Ovary (tissue), 9 donors: ENCODE data around the gene KIAA1671. TPM values are rescaled to one million over a fixed set of nuclear protein-coding genes. Genes with fewer than 3 reads are reported as not detected.

Experiments
- DNase-seq, 5 donors: peaks; one replicate each; pipeline ENCODE4 v3.0.0-alpha.2; 2019 to 2020
- H3K27ac ChIP-seq, 2 donors: fragments of 200-600 bp; one replicate each; pipeline versions ENCODE4 v1.5.1 to v1.8.0; 2019 to 2022
- H3K27me3 ChIP-seq: fragments of 200-600 bp; one replicate; pipeline ENCODE4 v1.8.0; 2022
- H3K36me3 ChIP-seq: fragments of 200-600 bp; sonication (generic); one replicate; pipeline ENCODE4 v1.5.1; 2019
- H3K4me1 ChIP-seq: one replicate; pipeline ENCODE4 v1.8.1; 2013; ENCODE audit warnings: mild to moderate bottlenecking, moderate library complexity; ENCODE audit not compliant: insufficient read depth
- H3K4me3 ChIP-seq: fragments of 200-600 bp; sonication (generic); one replicate; pipeline ENCODE4 v1.5.1; 2017
- H3K9me3 ChIP-seq, 2 donors: fragments of 200-600 bp in 1 of 2; sonication (generic) in 1 of 2; one replicate each; pipeline versions ENCODE4 v1.5.1 to v1.8.1; 2013 to 2019; ENCODE audit warnings: mild to moderate bottlenecking in 1 of 2, moderate library complexity in 1 of 2
- EP300 ChIP-seq: sonication (generic); formaldehyde crosslinking; IDR thresholded peaks from one replicate; pipeline ENCODE4 v1.6.1; 2017; ENCODE audit warnings: antibody characterized with exemption
- POLR2A ChIP-seq: fragments of 450-650 bp; IDR thresholded peaks from one replicate; pipeline ENCODE4 v1.6.1; 2017; ENCODE audit warnings: antibody characterized with exemption, mild to moderate bottlenecking, moderate library complexity
- WGBS, 3 donors: extraction: QIAGEN DNeasy Blood & Tissue Kit in 1 of 3; methylation state at CpG; one replicate each; pipeline versions ENCODE4 v1.1.5 to v1.1.7; 2013 to 2017; 5-methylcytosine and 5-hydroxymethylcytosine counted together
- intact Hi-C, 4 donors: fragments of 100-400 bp; cut with DNase I; formaldehyde crosslinking; loops; one replicate each; pipeline versions ENCODE4 v1.11.0 to v1.15.1; 2022 to 2023
- polyA plus RNA-seq, 2 donors: library from polyadenylated mRNA; stranded (reverse); fragments of 200-250 nt in 1 of 2; fragments of 350-450 nt in 1 of 2; fragmentation: Illumina TruSeq in 1 of 2; extraction: RNeasy Lipid Tissue Mini Kit (QIAGEN cat#74804) in 1 of 2; gene quantifications; one replicate each; pipeline ENCODE4 v1.2.3, GENCODE V29; 2013 to 2014
- total RNA-seq, 7 donors: library from RNA; depleted of rRNA in 2 of 7; stranded (reverse); fragments of >200 nt in 2 of 7; fragmentation: NEBNext Ultra II Directional in 3 of 7; extraction: Animal tissue kit (Norgen Biotek cat#: 25700) in 3 of 7; gene quantifications; one replicate each; pipeline versions ENCODE4 v1.1.0 to v1.2.4, GENCODE V29; 2016 to 2023
- TF ChIP-seq, protein P1 (sequence below), 3 donors: fragments of 450-650 bp in 2 of 3; fragments of 200-600 bp in 1 of 3; IDR thresholded peaks; one replicate each; pipeline versions ENCODE4 v1.5.1 to v1.8.0; 2016 to 2022; ENCODE audit warnings: antibody characterized with exemption in 3 of 3, mild to moderate bottlenecking in 1 of 3
- donor health status: DM: no; HTN: no; CAD: no; lungs with moderate emphysema.
- donor health status: DM: no; HTN: no; CAD: no.
- donor health status: Bipolar disorder and iron deficiency.
- donor health status: DM: yes; HTN: yes; CAD: no.
- donor health status: DM: no; HTN: no; CAD: no.
- donor health status: DM: yes; HTN: yes; CAD: no.

Gene KIAA1671
- total and polyA plus RNA-seq, 9 donors: 9.8 to 27.9 (median 24.5) TPM

GRCh38 chr22:25027043-25027906 is 74.8 kb downstream of the KIAA1671 start:
- Histone ChIP-seq H3K4me1 (no peaks in the 10 kb centered on the region), H3K36me3 (no peaks in the 10 kb centered on the region), H3K27me3 (no peaks in the 10 kb centered on the region), H3K27ac (no peak overlapping the region), H3K4me3 (no peak overlapping the region), H3K9me3 (no peaks in the 10 kb centered on the region)
- intact Hi-C loops: loop anchor here in 1 of 4 donors (5.0 kb wide), 1 partner anchor 75 kb away; the partner anchor contains the start of gene KIAA1671
- no peak for DNase-seq
- TF ChIP-seq POLR2A (no peak), EP300 (no peak)
- WGBS, 3 donors: 76 to 83% (median 82%) methylated on average over 11 of the region's 11 CpGs

DNA sequence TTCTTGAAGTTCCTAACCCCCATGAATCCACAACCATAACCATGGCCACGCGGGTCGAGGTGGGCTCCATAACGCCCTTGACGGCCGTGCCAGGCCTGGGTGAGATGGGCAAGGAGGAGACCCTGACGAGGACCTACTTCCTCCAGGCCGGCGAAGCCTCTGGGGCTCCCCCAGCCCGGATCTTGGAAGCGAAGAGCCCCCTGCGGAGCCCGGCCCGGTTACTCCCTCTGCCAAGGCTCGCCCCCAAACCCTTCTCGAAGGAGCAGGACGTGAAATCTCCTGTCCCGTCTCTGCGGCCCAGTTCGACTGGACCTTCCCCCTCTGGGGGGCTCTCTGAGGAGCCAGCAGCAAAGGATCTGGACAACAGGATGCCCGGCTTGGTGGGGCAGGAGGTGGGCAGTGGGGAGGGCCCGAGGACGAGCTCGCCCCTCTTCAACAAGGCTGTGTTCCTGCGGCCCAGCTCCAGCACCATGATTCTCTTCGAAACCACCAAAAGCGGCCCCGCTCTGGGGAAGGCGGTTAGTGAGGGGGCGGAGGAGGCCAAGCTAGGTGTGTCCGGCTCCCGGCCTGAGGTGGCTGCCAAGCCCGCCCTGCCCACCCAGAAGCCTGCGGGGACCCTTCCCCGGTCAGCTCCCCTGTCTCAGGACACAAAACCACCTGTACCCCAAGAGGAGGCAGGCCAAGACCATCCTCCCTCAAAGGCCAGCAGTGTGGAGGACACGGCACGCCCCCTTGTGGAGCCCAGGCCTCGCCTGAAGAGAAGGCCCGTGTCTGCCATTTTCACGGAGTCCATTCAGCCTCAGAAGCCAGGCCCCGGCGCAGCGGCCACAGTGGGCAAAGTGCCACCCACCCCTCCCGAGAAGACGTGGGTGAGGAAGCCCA is 75.7 kb downstream of the KIAA1671 start:
- no peaks in the 10 kb centered on the region for H3K4me1 ChIP-seq
- WGBS, 3 donors: 85 to 89% (median 89%) methylated on average over 39 to 45 of the region's 45 CpGs
- peak in 4 of 5 donors; percentile 44 to 63 (median 56) for DNase-seq
- no peaks in the 10 kb centered on the region for H3K36me3 ChIP-seq
- no peaks in the 10 kb centered on the region for H3K9me3 ChIP-seq
- H3K27ac ChIP-seq: no peak overlapping the region
- no peak for TF ChIP-seq EP300
- TF ChIP-seq, protein P1, sequence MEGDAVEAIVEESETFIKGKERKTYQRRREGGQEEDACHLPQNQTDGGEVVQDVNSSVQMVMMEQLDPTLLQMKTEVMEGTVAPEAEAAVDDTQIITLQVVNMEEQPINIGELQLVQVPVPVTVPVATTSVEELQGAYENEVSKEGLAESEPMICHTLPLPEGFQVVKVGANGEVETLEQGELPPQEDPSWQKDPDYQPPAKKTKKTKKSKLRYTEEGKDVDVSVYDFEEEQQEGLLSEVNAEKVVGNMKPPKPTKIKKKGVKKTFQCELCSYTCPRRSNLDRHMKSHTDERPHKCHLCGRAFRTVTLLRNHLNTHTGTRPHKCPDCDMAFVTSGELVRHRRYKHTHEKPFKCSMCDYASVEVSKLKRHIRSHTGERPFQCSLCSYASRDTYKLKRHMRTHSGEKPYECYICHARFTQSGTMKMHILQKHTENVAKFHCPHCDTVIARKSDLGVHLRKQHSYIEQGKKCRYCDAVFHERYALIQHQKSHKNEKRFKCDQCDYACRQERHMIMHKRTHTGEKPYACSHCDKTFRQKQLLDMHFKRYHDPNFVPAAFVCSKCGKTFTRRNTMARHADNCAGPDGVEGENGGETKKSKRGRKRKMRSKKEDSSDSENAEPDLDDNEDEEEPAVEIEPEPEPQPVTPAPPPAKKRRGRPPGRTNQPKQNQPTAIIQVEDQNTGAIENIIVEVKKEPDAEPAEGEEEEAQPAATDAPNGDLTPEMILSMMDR (IDR thresholded peaks at IDR 0.05): peak in 1 of 3 donors; percentile 16
- no peak for TF ChIP-seq POLR2A
- H3K27me3 ChIP-seq: no peaks in the 10 kb centered on the region
- intact Hi-C loops: loop anchor here in 1 of 4 donors (5.0 kb wide), 1 partner anchor 76 kb away; the partner anchor contains the start of gene KIAA1671
- H3K4me3 ChIP-seq: no peak overlapping the region

DNA sequence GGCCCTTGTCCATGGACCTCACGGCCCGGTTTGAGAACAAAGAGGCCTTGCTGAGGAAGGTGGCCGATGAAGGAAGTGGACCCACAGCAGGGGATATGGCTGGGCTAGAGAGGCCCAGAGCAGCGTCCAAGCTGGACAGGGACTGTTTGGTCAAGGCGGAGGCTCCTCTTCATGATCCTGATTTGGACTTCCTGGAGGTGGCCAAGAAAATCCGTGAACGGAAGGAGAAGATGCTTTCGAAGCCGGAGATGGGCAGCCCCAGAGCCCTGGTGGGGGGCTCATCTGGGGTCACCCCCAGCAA is 76.3 kb downstream of the KIAA1671 start:
- 87 to 98% (median 88%) methylated on average over 9 of the region's 9 CpGs for WGBS, 3 donors
- H3K9me3 ChIP-seq: no peaks in the 10 kb centered on the region
- H3K36me3 ChIP-seq: no peaks in the 10 kb centered on the region
- H3K27ac ChIP-seq: no peak overlapping the region
- no peak for TF ChIP-seq POLR2A
- no peak for TF ChIP-seq EP300
- TF ChIP-seq, protein P1 (IDR thresholded peaks at IDR 0.05): no peak
- intact Hi-C loops: loop anchor here in 1 of 4 donors (5.0 kb wide), 1 partner anchor 76 kb away; the partner anchor contains the start of gene KIAA1671
- H3K4me1 ChIP-seq: no peaks in the 10 kb centered on the region
- no peaks in the 10 kb centered on the region for H3K27me3 ChIP-seq
- DNase-seq: no peak
- no peak overlapping the region for H3K4me3 ChIP-seq

- 94 to 95% (median 94%) methylated on average over 18 of the region's 18 CpGs for WGBS, 3 donors
- H3K4me3 ChIP-seq: no peak overlapping the region
- H3K27ac ChIP-seq: no peak overlapping the region
- TF ChIP-seq EP300 (no peak), POLR2A (no peak)
- TF ChIP-seq, protein P1 (IDR thresholded peaks at IDR 0.05): no peak
- H3K27me3 ChIP-seq: no peaks in the 10 kb centered on the region
- H3K9me3 ChIP-seq: no peaks in the 10 kb centered on the region
- no peak for DNase-seq
- intact Hi-C loops: loop anchor here in 1 of 4 donors (5.0 kb wide), 1 partner anchor 77 kb away; the partner anchor contains the start of gene KIAA1671
- H3K4me1 ChIP-seq: no peaks in the 10 kb centered on the region
- H3K36me3 ChIP-seq: no peaks in the 10 kb centered on the region
Observed at GRCh38 chr22:25029181-25029580, 76.7 kb downstream of the KIAA1671 start.
